Tibial nerve (tissue), 4 donors: Measurements from ENCODE around the gene RIPOR3.

ENCODE experiments used
- CTCF ChIP-seq, 5 experiments: fragments of 200-600 bp in 3 of 5; fragments of 450-650 bp in 2 of 5; sonication (generic) in 3 of 5; IDR thresholded peaks; one replicate each; pipeline ENCODE4 v1.5.1; 2016 to 2019; ENCODE audit warnings: antibody characterized with exemption in 5 of 5, mild to moderate bottlenecking in 3 of 5, moderate library complexity in 2 of 5
- EP300 ChIP-seq, 2 donors: sonication (generic); formaldehyde crosslinking; IDR thresholded peaks; one replicate each; pipeline ENCODE4 v1.6.1; 2017; ENCODE audit warnings: antibody characterized with exemption in 2 of 2, mild to moderate bottlenecking in 1 of 2
- POLR2A ChIP-seq, 2 donors: fragments of 450-650 bp; IDR thresholded peaks; one replicate each; pipeline ENCODE4 v1.6.1; 2017; ENCODE audit warnings: antibody characterized with exemption in 2 of 2, mild to moderate bottlenecking in 2 of 2, moderate library complexity in 2 of 2

DNA sequence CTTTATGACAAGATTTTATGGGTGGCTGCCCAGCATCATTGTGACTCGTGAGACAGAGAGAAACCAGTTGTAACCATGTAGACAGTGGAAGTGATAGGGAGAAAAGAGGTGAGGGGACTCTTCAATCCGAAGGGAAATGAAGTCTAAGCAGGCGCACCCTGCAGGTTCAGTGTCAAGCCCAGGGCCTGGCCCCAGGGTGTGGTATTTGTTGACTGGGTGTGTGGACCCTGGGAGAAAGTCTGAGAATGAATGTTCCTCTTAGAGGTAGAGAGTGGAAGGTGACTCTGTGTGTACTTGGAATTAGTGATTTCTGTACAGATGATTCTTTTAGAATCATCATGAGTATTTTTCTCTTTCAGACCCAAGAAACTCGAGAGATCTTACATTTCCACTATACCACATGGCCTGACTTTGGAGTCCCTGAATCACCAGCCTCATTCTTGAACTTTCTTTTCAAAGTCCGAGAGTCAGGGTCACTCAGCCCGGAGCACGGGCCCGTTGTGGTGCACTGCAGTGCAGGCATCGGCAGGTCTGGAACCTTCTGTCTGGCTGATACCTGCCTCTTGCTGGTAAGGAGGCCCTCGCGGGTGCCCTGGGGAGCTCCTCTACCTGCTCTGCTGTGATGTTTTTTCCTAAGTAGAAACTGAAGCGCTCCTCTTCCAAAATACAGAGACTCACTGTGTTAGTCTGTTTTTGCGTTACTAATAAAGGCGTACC lies 113.1 kb downstream of the RIPOR3 start:
- TF ChIP-seq CTCF (IDR thresholded peaks at IDR 0.05): no peak
- no peak for TF ChIP-seq POLR2A (IDR thresholded peaks at IDR 0.05)
- no peak for TF ChIP-seq EP300 (IDR thresholded peaks at IDR 0.05)
